ENCODE measurements around the gene NRL. TPM values are rescaled to one million over a fixed set of nuclear protein-coding genes. Genes with fewer than 3 reads are reported as not detected.
A peak's percentile ranks its signal among the peaks of the same experiment; 100 is the strongest.
"Not testable (repeated sequence)": the region's sequence is repeated elsewhere in the genome, so short reads cannot be mapped to it uniquely, and the experiment has no call there.

The NRL gene
- total RNA-seq, 1 experiment from 2014 or later, result 0.87 TPM

DNA sequence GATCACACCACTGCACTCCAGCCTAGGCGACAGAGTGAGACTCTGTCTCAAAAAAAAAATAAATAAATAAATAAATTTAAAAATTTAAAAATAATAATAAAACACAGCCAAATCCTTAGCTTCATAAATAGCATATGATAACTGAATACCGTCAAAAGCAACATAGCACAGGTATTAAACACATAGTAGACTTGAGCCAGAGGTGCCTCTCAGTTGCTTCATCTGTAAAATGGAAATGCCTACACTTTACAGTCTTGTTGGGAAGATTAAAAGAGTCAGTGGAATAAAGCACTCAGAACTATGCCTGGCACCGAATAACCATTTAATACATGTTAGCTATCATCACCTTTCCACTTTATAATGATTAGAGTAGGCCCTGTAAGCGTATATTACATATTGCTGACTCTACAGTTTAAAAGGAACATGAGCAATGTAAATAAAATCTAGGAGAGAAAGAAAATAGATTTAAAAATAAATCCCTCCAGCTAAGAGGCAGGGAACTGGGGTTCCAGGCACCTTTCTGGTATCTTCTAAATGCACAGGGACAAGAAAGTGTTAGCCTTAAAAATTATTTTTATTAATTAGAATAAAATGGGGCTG is 8.0 kb downstream of the NRL start:
- H3K36me3 ChIP-seq (replicated peaks; ENCODE audit: control insufficient read depth, insufficient read depth, low read length), result peaks cover 20% of the 10 kb centered on the region
- H3K27me3 ChIP-seq (ENCODE audit: control insufficient read depth, insufficient read depth, low read length), result no peaks in the 10 kb centered on the region
- no peak overlapping the region for H3K4me3 ChIP-seq (ENCODE audit: insufficient read depth, low read depth, low read length)
- DNase-seq, result no peak

GRCh38 chr14:24105609-24106239 is 9.0 kb downstream of the NRL start:
- not testable (repeated sequence) for DNase-seq; H3K4me3 ChIP-seq (ENCODE audit: insufficient read depth, low read depth, low read length); H3K27me3 ChIP-seq (ENCODE audit: control insufficient read depth, insufficient read depth, low read length)
- H3K36me3 ChIP-seq (replicated peaks; ENCODE audit: control insufficient read depth, insufficient read depth, low read length), result peaks cover 27% of the 10 kb centered on the region

- Histone ChIP-seq H3K36me3 (replicated peaks; ENCODE audit: control insufficient read depth, insufficient read depth, low read length) (peaks cover 49% of the 10 kb centered on the region), H3K27me3 (ENCODE audit: control insufficient read depth, insufficient read depth, low read length) (no peaks in the 10 kb centered on the region), H3K4me3 (ENCODE audit: insufficient read depth, low read depth, low read length) (no peak overlapping the region)
- DNase-seq, result no peak
Measured at GRCh38 chr14:24103451-24103850, 11.3 kb downstream of the NRL start.

DNA sequence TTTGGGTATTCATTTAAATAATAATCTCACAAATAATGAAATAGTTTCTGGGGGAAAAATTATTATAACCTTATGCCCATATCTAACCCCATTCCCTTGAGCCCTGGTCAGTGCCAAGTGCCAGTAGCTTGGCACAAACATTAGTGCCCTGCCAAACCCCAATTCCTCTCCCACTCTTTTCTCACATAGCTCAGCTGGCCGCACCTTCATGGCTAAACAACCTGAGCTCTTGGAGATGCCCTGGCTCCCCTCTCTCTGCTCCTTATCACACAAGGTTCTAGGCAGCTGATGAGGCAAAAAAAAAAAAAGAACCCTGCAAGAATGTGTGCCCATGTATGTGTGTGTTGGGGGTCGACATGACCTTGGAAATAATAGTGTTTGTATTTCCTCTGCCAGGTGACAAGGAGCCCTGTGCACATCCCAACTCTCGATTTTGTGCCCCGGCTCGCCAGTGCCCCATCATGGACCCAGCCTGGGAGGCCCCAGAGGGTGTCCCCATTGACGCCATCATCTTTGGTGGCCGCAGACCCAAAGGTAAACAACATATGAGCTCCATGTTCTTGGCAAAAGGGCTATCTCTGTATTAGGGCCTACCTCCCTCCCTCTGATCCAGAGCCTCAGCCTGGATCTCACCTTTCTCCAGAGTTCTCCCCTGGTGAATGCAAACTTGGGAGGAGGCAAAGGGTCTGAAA is 12.2 kb downstream of the NRL start:
- no peak overlapping the region for H3K4me3 ChIP-seq (ENCODE audit: insufficient read depth, low read depth, low read length)
- peaks cover 55% of the 10 kb centered on the region for H3K36me3 ChIP-seq (replicated peaks; ENCODE audit: control insufficient read depth, insufficient read depth, low read length)
- no peaks in the 10 kb centered on the region for H3K27me3 ChIP-seq (ENCODE audit: control insufficient read depth, insufficient read depth, low read length)
- no peak for DNase-seq

- Histone ChIP-seq H3K4me3 (ENCODE audit: insufficient read depth, low read depth, low read length) (no peak overlapping the region), H3K36me3 (replicated peaks; ENCODE audit: control insufficient read depth, insufficient read depth, low read length) (peaks cover 61% of the 10 kb centered on the region), H3K27me3 (ENCODE audit: control insufficient read depth, insufficient read depth, low read length) (no peaks in the 10 kb centered on the region)
- DNase-seq, result no peak
Measured at GRCh38 chr14:24100982-24101494, 13.7 kb downstream of the NRL start.

- DNase-seq, result no peak
- Histone ChIP-seq H3K27me3 (ENCODE audit: control insufficient read depth, insufficient read depth, low read length) (no peaks in the 10 kb centered on the region; the same call in 1 of the 2 replicates), H3K36me3 (replicated peaks; ENCODE audit: control insufficient read depth, insufficient read depth, low read length) (peaks cover 65% of the 10 kb centered on the region), H3K4me3 (ENCODE audit: insufficient read depth, low read depth, low read length) (no peak overlapping the region)
Measured at GRCh38 chr14:24100197-24100981, 14.4 kb downstream of the NRL start.

- no peaks in the 10 kb centered on the region; the same call in 1 of the 2 replicates for H3K27me3 ChIP-seq (ENCODE audit: control insufficient read depth, insufficient read depth, low read length)
- DNase-seq, result no peak
- H3K4me3 ChIP-seq (ENCODE audit: insufficient read depth, low read depth, low read length), result no peak overlapping the region
- H3K36me3 ChIP-seq (replicated peaks; ENCODE audit: control insufficient read depth, insufficient read depth, low read length), result peaks cover 63% of the 10 kb centered on the region
Measured at GRCh38 chr14:24098927-24099813, 15.6 kb downstream of the NRL start.

DNA sequence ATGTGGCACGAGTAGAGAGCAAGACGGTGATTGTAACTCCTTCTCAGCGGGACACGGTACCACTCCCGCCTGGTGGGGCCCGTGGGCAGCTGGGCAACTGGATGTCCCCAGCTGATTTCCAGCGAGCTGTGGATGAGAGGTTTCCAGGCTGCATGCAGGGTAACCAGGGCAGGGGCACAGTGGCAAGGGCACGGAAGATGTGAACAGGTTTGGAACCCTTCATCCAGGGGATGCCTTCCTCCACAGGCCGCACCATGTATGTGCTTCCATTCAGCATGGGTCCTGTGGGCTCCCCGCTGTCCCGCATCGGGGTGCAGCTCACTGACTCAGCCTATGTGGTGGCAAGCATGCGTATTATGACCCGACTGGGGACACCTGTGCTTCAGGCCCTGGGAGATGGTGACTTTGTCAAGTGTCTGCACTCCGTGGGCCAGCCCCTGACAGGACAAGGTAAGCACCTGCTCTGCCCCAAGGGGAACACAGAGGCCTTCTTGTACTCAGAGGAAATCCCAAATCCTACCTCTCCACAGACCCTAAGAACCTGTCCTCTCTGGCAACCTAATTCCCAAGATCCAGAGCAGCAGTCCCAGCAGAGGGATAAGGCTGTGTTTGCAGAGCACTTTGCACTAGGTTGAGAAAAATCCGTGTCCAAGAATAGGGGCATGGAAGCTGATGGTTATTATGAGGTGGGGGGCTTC is 16.4 kb downstream of the NRL start:
- H3K36me3 ChIP-seq (replicated peaks; ENCODE audit: control insufficient read depth, insufficient read depth, low read length), result peaks cover 56% of the 10 kb centered on the region
- H3K27me3 ChIP-seq (ENCODE audit: control insufficient read depth, insufficient read depth, low read length), result no peaks in the 10 kb centered on the region; the same call in 1 of the 2 replicates
- H3K4me3 ChIP-seq (ENCODE audit: insufficient read depth, low read depth, low read length), result no peak overlapping the region
- DNase-seq, result no peak

DNA sequence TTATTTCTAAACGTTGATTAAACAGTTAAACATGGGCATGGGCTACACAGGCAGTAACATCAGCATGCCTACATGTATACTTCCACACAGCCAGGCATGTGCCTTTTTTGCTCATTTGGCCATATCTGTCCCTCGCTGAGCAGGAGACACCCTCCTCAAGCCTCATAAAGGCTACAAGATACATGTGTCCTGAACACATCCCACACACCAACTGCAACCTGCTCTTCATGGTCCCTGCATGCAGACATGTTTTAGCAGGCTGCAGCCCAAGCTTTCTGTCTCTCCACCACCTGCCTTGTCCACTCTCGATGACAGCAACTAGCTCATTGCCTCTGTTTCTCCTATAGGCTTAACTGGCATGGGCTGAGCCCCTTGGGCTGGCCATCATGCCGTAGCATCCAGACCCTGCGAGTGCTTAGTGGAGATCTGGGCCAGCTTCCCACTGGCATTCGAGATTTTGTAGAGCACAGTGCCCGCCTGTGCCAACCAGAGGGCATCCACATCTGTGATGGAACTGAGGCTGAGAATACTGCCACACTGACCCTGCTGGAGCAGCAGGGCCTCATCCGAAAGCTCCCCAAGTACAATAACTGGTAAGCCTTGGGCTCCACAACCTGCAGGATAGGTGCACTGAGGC is 18.1 kb downstream of the NRL start:
- no peak overlapping the region for H3K4me3 ChIP-seq (ENCODE audit: insufficient read depth, low read depth, low read length)
- no peak for DNase-seq

DNA sequence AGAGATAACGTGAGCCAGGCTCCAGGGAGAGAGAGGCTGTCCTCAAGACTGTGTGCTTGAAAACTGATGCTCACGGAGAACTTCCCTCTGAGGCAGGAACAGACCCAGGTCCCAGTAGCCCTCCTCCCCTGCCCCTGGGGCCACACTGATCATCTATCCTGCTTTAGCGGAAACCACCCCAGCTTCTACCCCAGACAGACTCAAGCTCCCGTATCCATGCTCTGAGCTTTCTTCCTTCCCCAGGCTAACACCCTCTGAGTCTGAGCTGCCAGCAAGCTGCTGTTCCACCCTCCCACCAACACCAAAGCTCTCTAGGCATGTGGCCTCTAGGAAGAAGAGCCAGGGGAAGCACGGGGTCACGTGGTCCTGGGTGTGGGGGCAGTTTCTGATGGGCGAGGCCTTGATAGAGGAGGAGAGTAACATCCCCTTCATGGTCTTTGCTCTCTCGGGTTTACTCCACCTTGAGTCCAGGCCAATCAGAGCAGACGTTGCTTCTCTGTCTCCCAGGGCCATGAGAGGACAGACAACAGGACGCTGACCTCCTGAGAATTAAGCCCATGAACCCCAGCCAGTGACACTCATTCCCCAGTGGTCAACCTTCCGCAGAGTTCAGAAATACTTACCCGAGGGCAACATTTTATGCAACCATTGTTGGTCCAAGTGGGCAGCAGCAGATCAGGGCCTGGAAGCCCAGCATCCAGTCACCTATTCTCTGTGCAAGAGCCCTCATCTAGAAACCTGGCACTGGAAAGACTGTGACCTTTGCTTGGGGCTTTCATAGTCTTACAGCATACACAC is 19.3 kb downstream of the NRL start:
- peak; percentile 91 for DNase-seq
- H3K36me3 ChIP-seq (replicated peaks; ENCODE audit: control insufficient read depth, insufficient read depth, low read length), result peaks cover 37% of the 10 kb centered on the region
- H3K27me3 ChIP-seq (ENCODE audit: control insufficient read depth, insufficient read depth, low read length), result no peaks in the 10 kb centered on the region; the same call in 1 of the 2 replicates
- peak overlapping the region; percentile 94 for H3K4me3 ChIP-seq (ENCODE audit: insufficient read depth, low read depth, low read length)

More for the DNA sequence above, 18.1 kb downstream of the NRL start:
- Histone ChIP-seq H3K36me3 (replicated peaks; ENCODE audit: control insufficient read depth, insufficient read depth, low read length) (peaks cover 46% of the 10 kb centered on the region), H3K27me3 (ENCODE audit: control insufficient read depth, insufficient read depth, low read length) (no peaks in the 10 kb centered on the region; the same call in 1 of the 2 replicates)

- DNase-seq, result no peak
- peak overlapping the region; percentile 94 for H3K4me3 ChIP-seq (ENCODE audit: insufficient read depth, low read depth, low read length)
- H3K36me3 ChIP-seq (replicated peaks; ENCODE audit: control insufficient read depth, insufficient read depth, low read length), result peaks cover 31% of the 10 kb centered on the region
- no peaks in the 10 kb centered on the region; the same call in 1 of the 2 replicates for H3K27me3 ChIP-seq (ENCODE audit: control insufficient read depth, insufficient read depth, low read length)
Measured at GRCh38 chr14:24094841-24095270, 19.9 kb downstream of the NRL start.

All from H7 (cell line).